Loucy (cell line): Measurements from ENCODE around the gene AGXT.

Experiments used
- H2AFZ ChIP-seq: fragments of 200-600 bp; sonication (generic); 2 replicates; pipeline ENCODE4 v1.6.0; 2016; ENCODE audit warnings: antibody characterized with exemption, mild to moderate bottlenecking, low read length, moderate library complexity
- H3F3A ChIP-seq: fragments of 200-600 bp; 2 replicates; pipeline ENCODE4 v1.6.0; 2016; ENCODE audit warnings: antibody characterized with exemption, low read depth, mild to moderate bottlenecking
- H3K27me3 ChIP-seq: fragments of 200-600 bp; sonication (generic); 2 replicates; pipeline ENCODE4 v1.6.1; 2014; ENCODE audit warnings: low read length, mild to moderate bottlenecking; ENCODE audit not compliant: insufficient read depth, poor library complexity, severe bottlenecking
- H3K36me3 ChIP-seq: fragments of 200-600 bp; sonication (generic); 2 replicates; pipeline ENCODE4 v1.6.1; 2016; ENCODE audit warnings: low read length; ENCODE audit not compliant: insufficient read depth
- H3K4me1 ChIP-seq: fragments of 200-600 bp; sonication (generic); 2 replicates; pipeline ENCODE4 v1.5.1; 2014; ENCODE audit warnings: low read length, mild to moderate bottlenecking; ENCODE audit not compliant: insufficient read depth, poor library complexity, severe bottlenecking
- H3K4me2 ChIP-seq: fragments of 200-600 bp; sonication (generic); 2 replicates; pipeline ENCODE4 v1.6.0; 2014; ENCODE audit warnings: antibody characterized with exemption, low read length, low read depth, mild to moderate bottlenecking; ENCODE audit not compliant: poor library complexity, severe bottlenecking
- H3K4me3 ChIP-seq: fragments of 200-600 bp; sonication (generic); 2 replicates; pipeline ENCODE4 v1.5.1; 2014; ENCODE audit warnings: low read length, mild to moderate bottlenecking, mixed read lengths; ENCODE audit not compliant: poor library complexity, severe bottlenecking
- H3K79me2 ChIP-seq: fragments of 200-600 bp; sonication (generic); 2 replicates; pipeline ENCODE4 v1.6.1; 2014; ENCODE audit warnings: low read length; ENCODE audit not compliant: insufficient read depth
- H3K9ac ChIP-seq: fragments of 200-600 bp; sonication (generic); 2 replicates; pipeline ENCODE4 v1.6.0; 2014; ENCODE audit warnings: mild to moderate bottlenecking, low read depth, low read length, moderate library complexity; ENCODE audit not compliant: poor library complexity, severe bottlenecking
- H3K9me2 ChIP-seq: fragments of 200-600 bp; sonication (generic); replicated peaks from 2 replicates; pipeline ENCODE4 v1.6.1; 2016; ENCODE audit warnings: low read depth, low read length, mixed read lengths
- H3K9me3 ChIP-seq: fragments of 200-600 bp; sonication (generic); 2 replicates; pipeline ENCODE4 v1.6.1; 2014; ENCODE audit warnings: mild to moderate bottlenecking, antibody characterized with exemption, low read length, low read depth; ENCODE audit not compliant: insufficient read depth
- H4K20me1 ChIP-seq: fragments of 200-600 bp; sonication (generic); 2 replicates; pipeline ENCODE4 v1.6.0; 2014; ENCODE audit warnings: antibody characterized with exemption, low read length, mild to moderate bottlenecking; ENCODE audit not compliant: insufficient read depth, poor library complexity, severe bottlenecking
- CTCF ChIP-seq: fragments of 200-600 bp; sonication (generic); conservative IDR thresholded peaks from 2 replicates; pipeline ENCODE4 v1.5.1; 2014; ENCODE audit warnings: mild to moderate bottlenecking, antibody characterized with exemption, low read length
- EZH2phosphoT487 ChIP-seq: fragments of 200-600 bp; IDR thresholded peaks from 2 replicates; pipeline ENCODE4 v1.6.1; 2018; ENCODE audit warnings: antibody characterized with exemption, mild to moderate bottlenecking, moderate library complexity, borderline replicate concordance

The AGXT gene

GRCh38 chr2:240911641-240912265 lies 43.1 kb downstream of the AGXT start:
- Histone ChIP-seq H2AFZ (no peak overlapping the region), H3K9ac (no peak overlapping the region), H3F3A (no peaks in the 10 kb centered on the region), H3K4me2 (no peak overlapping the region), H3K79me2 (no peaks in the 10 kb centered on the region), H3K9me3 (no peaks in the 10 kb centered on the region), H3K27me3 (no peaks in the 10 kb centered on the region), H3K36me3 (no peaks in the 10 kb centered on the region), H3K9me2 (no peaks in the 10 kb centered on the region), H3K4me3 (no peak overlapping the region), H3K4me1 (no peaks in the 10 kb centered on the region), H4K20me1 (no peaks in the 10 kb centered on the region)
- TF ChIP-seq CTCF = no peak

GRCh38 chr2:240912878-240913809 lies 44.5 kb downstream of the AGXT start:
- no peaks in the 10 kb centered on the region for H3K79me2 ChIP-seq
- no peaks in the 10 kb centered on the region for H3K9me3 ChIP-seq
- TF ChIP-seq EZH2phosphoT487 = no peak
- no peaks in the 10 kb centered on the region for H4K20me1 ChIP-seq
- no peaks in the 10 kb centered on the region for H3K4me1 ChIP-seq
- H3K9ac ChIP-seq = no peak overlapping the region
- no peak overlapping the region for H3K4me2 ChIP-seq
- H3F3A ChIP-seq = no peaks in the 10 kb centered on the region
- H3K36me3 ChIP-seq = no peaks in the 10 kb centered on the region
- H3K4me3 ChIP-seq = no peak overlapping the region
- H3K27me3 ChIP-seq = no peaks in the 10 kb centered on the region
- H2AFZ ChIP-seq = no peak overlapping the region
- H3K9me2 ChIP-seq = no peaks in the 10 kb centered on the region

- Histone ChIP-seq H2AFZ (no peak overlapping the region), H3K9me2 (no peaks in the 10 kb centered on the region), H3K27me3 (no peaks in the 10 kb centered on the region), H3K4me1 (no peaks in the 10 kb centered on the region), H4K20me1 (no peaks in the 10 kb centered on the region), H3K36me3 (no peaks in the 10 kb centered on the region), H3K9ac (no peak overlapping the region), H3K4me3 (no peak overlapping the region), H3K9me3 (no peaks in the 10 kb centered on the region), H3F3A (no peaks in the 10 kb centered on the region), H3K79me2 (no peaks in the 10 kb centered on the region), H3K4me2 (no peak overlapping the region)
- peak; percentile 86 for TF ChIP-seq CTCF
- TF ChIP-seq EZH2phosphoT487 = no peak
Observed at GRCh38 chr2:240913810-240914644, 45.4 kb downstream of the AGXT start.
